ENCODE results near the gene PAH.

The PAH gene

GRCh38 chr12:102956738-102957327 is 39.8 kb upstream of the PAH start:
- no peak overlapping the region for H3K27ac Mint-ChIP-seq
- peaks cover 47% of the 10 kb centered on the region for H3K4me1 Mint-ChIP-seq
- DNase-seq: no peak
- no peaks in the 10 kb centered on the region for H3K9me3 Mint-ChIP-seq
- H3K27me3 Mint-ChIP-seq: peaks cover 99% of the 10 kb centered on the region
- H3K4me3 Mint-ChIP-seq: peak overlapping the region; percentile 57 to 82
- ATAC-seq: no peak

GRCh38 chr12:102955926-102956737 is 39.1 kb upstream of the PAH start:
- ATAC-seq: no peak
- Mint-ChIP-seq H3K27ac (no peak overlapping the region), H3K9me3 (no peaks in the 10 kb centered on the region), H3K4me3 (peak overlapping the region; percentile 57 to 82), H3K4me1 (peaks cover 43% of the 10 kb centered on the region), H3K27me3 (peaks cover 99% of the 10 kb centered on the region)
- DNase-seq: no peak

- DNase-seq (peak in 1 of 2 donors; percentile 40), ATAC-seq (peak; percentile 84)
- no peaks in the 10 kb centered on the region for H3K9me3 Mint-ChIP-seq
- H3K27ac Mint-ChIP-seq: no peak overlapping the region
- peaks cover 100% of the 10 kb centered on the region for H3K27me3 Mint-ChIP-seq
- peaks cover 53% of the 10 kb centered on the region for H3K4me1 Mint-ChIP-seq
- no peak overlapping the region for H3K4me3 Mint-ChIP-seq
Observed at GRCh38 chr12:102954134-102954533, 37.1 kb upstream of the PAH start.

GRCh38 chr12:102953221-102953620 is 36.2 kb upstream of the PAH start:
- Mint-ChIP-seq H3K27ac (no peak overlapping the region), H3K27me3 (peaks cover 96% of the 10 kb centered on the region), H3K9me3 (no peaks in the 10 kb centered on the region), H3K4me3 (peak overlapping the region in 1 of 2 donors; percentile 12), H3K4me1 (peaks cover 52% of the 10 kb centered on the region)
- DNase-seq (no peak), ATAC-seq (no peak)

- ATAC-seq (no peak), DNase-seq (no peak)
- peaks cover 39% of the 10 kb centered on the region for H3K4me1 Mint-ChIP-seq
- no peak overlapping the region for H3K4me3 Mint-ChIP-seq
- H3K9me3 Mint-ChIP-seq: no peaks in the 10 kb centered on the region
- no peak overlapping the region for H3K27ac Mint-ChIP-seq
- H3K27me3 Mint-ChIP-seq: peaks cover 96% of the 10 kb centered on the region
Observed at GRCh38 chr12:102951841-102952240, 34.8 kb upstream of the PAH start.

DNA sequence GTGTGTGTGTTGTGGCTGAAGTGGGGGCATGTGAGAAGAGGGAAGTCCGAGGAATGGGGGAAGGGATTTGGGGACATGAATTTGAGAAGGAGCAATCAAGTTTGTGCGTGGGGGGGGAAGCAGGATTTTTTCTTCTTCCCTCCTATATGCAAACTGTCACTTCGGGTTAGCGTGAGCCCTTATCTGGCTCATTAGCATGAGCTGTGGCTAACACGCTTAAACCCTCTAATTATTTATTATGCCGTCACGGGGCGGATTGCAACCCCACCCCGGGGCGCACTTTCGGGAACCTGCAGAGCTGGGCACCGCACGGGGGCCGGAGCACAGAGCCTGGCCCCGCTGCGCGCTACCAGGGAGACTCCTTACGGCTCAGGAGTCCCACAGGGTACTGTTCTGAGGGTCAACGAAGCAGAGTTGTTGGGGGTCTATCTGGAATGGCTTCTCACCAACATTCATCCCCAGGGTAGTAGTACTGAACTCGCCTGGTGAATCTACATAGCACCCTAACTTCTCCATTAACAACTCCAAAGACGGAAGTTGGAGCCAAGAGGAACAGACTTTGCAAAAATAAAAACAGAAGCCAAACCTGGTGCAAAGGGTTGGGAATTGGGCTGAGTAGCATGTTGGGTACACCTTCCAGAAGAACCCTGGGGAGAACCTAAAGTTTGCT is 34.0 kb upstream of the PAH start:
- no peak overlapping the region for H3K27ac Mint-ChIP-seq
- peaks cover 34% of the 10 kb centered on the region for H3K4me1 Mint-ChIP-seq
- peak overlapping the region; percentile 64 to 73 for H3K4me3 Mint-ChIP-seq
- DNase-seq: no peak
- H3K27me3 Mint-ChIP-seq: peaks cover 93% of the 10 kb centered on the region
- peak; percentile 6 for ATAC-seq
- H3K9me3 Mint-ChIP-seq: no peaks in the 10 kb centered on the region

DNA sequence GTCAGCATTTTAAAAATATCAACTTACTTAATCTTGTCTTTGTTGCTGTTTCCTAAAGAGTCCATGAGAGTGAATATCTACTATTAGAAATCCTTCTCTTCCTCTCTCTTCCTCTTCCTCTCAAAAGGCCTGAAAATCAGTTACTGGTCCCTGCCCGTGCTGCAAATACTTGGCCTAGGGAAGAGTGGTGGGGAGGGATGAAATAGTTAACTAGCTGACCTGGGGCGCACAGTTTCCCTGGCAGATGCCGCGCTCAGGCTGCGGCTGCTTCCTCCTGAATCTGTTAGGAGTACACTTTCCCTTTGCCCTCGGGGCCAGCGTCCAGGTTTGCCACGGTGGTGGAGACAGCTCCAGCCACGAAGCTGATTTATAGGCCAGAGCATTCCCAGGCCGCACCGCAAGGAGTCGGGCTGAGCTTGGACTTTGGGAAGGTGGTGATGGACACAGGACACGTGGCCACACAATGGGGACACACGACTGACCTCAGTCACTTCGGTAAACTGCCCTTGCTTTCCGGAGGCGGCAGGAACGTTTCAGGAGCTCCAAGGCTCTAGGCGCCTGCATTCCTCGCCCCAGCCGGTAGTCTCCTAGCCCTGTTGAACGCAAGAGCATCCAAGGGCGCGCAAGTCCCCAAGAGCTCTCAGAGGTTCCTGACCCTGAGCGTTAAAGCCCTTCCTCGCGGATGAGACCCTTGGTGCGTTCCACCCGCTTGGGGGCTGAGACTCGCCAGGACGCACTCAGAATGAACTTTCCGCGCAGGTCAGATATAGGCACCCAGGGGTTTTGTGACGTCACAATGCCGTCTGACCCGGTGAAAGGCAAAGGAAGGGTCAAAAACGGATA is 33.3 kb upstream of the PAH start:
- DNase-seq (no peak), ATAC-seq (peak; percentile 34)
- no peak overlapping the region for H3K27ac Mint-ChIP-seq
- peak overlapping the region; percentile 64 to 73 for H3K4me3 Mint-ChIP-seq
- peaks cover 86% of the 10 kb centered on the region for H3K27me3 Mint-ChIP-seq
- H3K4me1 Mint-ChIP-seq: peaks cover 34% of the 10 kb centered on the region
- no peaks in the 10 kb centered on the region for H3K9me3 Mint-ChIP-seq

DNA sequence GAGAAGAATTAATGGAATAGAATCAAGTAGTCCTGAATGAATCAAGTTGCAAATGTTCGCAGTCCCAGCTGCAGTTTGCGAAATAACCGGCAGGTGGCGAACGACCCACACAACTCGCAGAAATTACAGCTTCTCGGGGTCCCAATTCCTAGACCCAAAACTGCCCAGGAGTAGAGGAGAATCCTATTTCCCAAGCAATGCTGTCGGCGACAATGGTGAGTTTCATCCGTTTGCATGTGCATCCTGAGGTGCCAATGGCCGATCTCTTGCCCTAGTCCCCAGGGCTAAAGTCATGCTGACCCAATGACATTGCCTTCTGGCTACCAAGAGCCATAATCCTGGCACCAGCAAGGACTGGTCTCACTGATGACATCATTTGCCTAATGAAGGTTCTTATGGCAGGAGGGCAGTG is 31.9 kb upstream of the PAH start:
- ATAC-seq (no peak), DNase-seq (peak in 1 of 2 donors; percentile 41)
- H3K4me3 Mint-ChIP-seq: no peak overlapping the region
- no peaks in the 10 kb centered on the region for H3K9me3 Mint-ChIP-seq
- H3K27me3 Mint-ChIP-seq: peaks cover 72% of the 10 kb centered on the region
- H3K27ac Mint-ChIP-seq: no peak overlapping the region
- peaks cover 22% of the 10 kb centered on the region for H3K4me1 Mint-ChIP-seq

DNA sequence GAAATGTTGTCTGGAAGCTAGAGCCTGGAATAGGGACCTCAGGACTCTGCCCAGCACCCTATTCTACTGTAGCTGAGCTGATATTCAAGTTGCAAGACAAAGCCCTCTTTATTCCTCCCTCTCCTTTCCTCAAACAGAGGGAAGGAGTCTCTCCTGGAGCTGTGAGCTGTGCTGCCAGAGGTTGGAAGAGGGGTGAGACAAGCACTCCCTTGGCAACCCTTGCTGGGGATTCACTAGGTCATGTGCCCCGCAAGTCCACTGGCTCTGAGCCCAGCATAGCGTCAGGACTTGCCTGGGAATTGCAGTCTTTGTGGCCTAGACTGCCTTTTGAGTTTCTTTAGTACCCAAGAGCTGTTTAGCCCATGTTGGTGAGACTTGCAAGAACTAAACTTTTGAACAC is 29.0 kb upstream of the PAH start:
- DNase-seq (no peak), ATAC-seq (no peak)
- Mint-ChIP-seq H3K4me3 (no peak overlapping the region), H3K4me1 (peaks cover 10% of the 10 kb centered on the region), H3K27me3 (peaks cover 58% of the 10 kb centered on the region), H3K27ac (peak overlapping the region in 1 of 2 donors; percentile 3), H3K9me3 (no peaks in the 10 kb centered on the region)

GRCh38 chr12:102939670-102940222 is 22.7 kb upstream of the PAH start:
- Mint-ChIP-seq H3K27me3 (peaks cover 45% of the 10 kb centered on the region), H3K9me3 (no peaks in the 10 kb centered on the region), H3K4me1 (no peaks in the 10 kb centered on the region), H3K27ac (no peak overlapping the region), H3K4me3 (no peak overlapping the region)
- ATAC-seq (no peak), DNase-seq (no peak)

DNA sequence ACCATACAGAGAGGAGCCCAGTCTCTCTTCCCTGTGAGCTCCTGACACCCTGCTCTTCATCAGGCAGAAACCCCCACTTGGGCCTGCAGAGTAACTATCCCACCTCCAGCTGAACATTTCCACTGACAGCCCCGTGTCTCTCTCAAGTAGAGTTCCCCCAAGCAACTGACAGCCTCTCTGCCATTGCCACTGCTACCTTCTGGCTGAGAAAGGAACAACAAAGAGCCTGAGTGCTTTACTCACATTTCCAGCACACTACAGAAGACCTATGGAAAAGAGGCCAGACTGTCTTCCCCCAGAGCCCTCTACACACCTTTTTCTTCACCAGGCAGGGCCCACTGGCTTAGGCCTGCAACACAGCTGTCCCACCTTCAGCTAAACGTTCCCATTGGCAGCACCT is 22.0 kb upstream of the PAH start:
- Mint-ChIP-seq H3K9me3 (no peaks in the 10 kb centered on the region), H3K27ac (no peak overlapping the region), H3K4me1 (no peaks in the 10 kb centered on the region), H3K4me3 (no peak overlapping the region), H3K27me3 (peaks cover 52% of the 10 kb centered on the region)
- DNase-seq (no peak), ATAC-seq (no peak)

GRCh38 chr12:102933168-102933567 is 16.1 kb upstream of the PAH start:
- ATAC-seq (no peak), DNase-seq (no peak)
- Mint-ChIP-seq H3K27ac (no peak overlapping the region), H3K27me3 (peaks cover 50% of the 10 kb centered on the region), H3K9me3 (no peaks in the 10 kb centered on the region), H3K4me3 (no peak overlapping the region), H3K4me1 (no peaks in the 10 kb centered on the region)

DNA sequence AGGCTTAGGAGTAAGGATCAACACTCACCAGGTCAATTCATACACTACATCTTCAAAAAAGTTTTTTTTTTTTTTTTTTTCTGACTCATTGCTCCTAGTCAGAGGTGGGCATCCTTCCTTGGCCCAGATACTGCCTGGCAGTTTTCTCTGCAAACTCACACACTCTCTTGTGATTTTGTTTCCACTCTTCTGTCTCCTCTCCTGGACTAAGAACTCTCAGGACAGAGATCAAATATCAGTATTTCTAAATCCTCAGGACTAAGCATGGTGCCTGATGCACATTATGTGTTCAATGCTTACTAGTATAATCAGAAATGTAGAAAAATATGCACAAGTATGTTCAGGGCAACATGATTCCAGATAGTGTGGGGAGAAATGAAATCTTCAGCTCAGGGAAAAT is 10.2 kb upstream of the PAH start:
- Mint-ChIP-seq H3K27me3 (peaks cover 38% of the 10 kb centered on the region), H3K4me3 (no peak overlapping the region), H3K9me3 (no peaks in the 10 kb centered on the region), H3K4me1 (no peaks in the 10 kb centered on the region), H3K27ac (no peak overlapping the region)
- no peak for DNase-seq
- ATAC-seq: no peak

DNA sequence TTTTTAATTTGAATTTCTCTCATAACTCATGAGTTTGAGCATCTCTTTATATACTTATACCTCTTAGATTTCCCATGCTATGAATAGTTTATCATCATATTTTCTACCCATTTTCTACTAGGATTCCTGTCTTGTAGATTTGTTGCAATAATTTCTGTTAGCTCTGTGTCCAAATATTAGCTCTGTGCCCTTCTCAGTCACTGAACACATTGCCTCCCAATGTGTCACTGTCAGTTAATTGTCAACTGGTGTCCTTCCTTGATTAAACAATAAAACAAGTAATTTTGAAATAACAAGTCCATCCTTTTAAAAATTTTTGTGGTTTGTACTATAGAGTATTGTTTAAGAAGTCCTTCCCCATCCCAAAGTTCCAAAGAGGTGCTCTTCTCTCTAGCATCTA is 4.2 kb upstream of the PAH start:
- peaks cover 26% of the 10 kb centered on the region for H3K27me3 Mint-ChIP-seq
- H3K4me1 Mint-ChIP-seq: peaks cover 14% of the 10 kb centered on the region
- DNase-seq (no peak), ATAC-seq (no peak)
- H3K27ac Mint-ChIP-seq: no peak overlapping the region
- H3K4me3 Mint-ChIP-seq: no peak overlapping the region
- H3K9me3 Mint-ChIP-seq: no peaks in the 10 kb centered on the region

DNA sequence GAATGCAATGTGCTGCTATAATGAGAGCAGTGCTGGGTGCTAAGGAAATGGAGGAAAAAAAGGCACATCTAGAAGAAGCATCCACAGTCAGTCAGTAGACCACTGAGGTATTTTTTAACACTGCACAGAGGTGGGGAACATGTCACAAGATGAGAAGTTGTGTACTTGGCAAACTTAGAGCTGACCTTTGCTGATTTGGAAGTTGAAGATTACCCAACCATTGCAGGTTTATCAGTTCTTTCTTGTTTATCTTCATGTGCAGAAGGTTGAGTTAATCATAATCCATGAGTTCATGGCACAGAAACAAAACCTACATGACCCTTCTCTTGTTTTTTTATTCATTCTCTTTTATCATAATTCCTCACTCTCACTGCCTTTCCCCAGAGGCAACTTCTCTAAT is 3.2 kb upstream of the PAH start:
- ATAC-seq: no peak
- H3K4me1 Mint-ChIP-seq: peaks cover 14% of the 10 kb centered on the region
- no peak overlapping the region for H3K4me3 Mint-ChIP-seq
- H3K27me3 Mint-ChIP-seq: peaks cover 16% of the 10 kb centered on the region
- no peaks in the 10 kb centered on the region for H3K9me3 Mint-ChIP-seq
- H3K27ac Mint-ChIP-seq: no peak overlapping the region
- no peak for DNase-seq

All from stimulated activated naive CD8-positive, alpha-beta T cell treated with anti-CD3 and anti-CD28 coated beads, Interleukin-15, amount 100 ng/mL, for 72 hours (primary cell).